Activated CD4-positive, alpha-beta T cell treated with anti-CD3 and anti-CD28 coated beads, Interleukin-2, Interleukin-4, amounts not matched to agents 100 ng/mL and 50 ng/mL, durations not matched to agents 16 hours and 8 hours (primary cell): Measurements from ENCODE around the gene ADAMTS19.
"Not testable (repeated sequence)": the region's sequence is repeated elsewhere in the genome, so short reads cannot be mapped to it uniquely, and the experiment has no call there.

Source experiments
- DNase-seq: peaks from one replicate; pipeline ENCODE4 v3.0.0-alpha.2; 2020; ENCODE audit warnings: low spot score

The ADAMTS19 gene

DNA sequence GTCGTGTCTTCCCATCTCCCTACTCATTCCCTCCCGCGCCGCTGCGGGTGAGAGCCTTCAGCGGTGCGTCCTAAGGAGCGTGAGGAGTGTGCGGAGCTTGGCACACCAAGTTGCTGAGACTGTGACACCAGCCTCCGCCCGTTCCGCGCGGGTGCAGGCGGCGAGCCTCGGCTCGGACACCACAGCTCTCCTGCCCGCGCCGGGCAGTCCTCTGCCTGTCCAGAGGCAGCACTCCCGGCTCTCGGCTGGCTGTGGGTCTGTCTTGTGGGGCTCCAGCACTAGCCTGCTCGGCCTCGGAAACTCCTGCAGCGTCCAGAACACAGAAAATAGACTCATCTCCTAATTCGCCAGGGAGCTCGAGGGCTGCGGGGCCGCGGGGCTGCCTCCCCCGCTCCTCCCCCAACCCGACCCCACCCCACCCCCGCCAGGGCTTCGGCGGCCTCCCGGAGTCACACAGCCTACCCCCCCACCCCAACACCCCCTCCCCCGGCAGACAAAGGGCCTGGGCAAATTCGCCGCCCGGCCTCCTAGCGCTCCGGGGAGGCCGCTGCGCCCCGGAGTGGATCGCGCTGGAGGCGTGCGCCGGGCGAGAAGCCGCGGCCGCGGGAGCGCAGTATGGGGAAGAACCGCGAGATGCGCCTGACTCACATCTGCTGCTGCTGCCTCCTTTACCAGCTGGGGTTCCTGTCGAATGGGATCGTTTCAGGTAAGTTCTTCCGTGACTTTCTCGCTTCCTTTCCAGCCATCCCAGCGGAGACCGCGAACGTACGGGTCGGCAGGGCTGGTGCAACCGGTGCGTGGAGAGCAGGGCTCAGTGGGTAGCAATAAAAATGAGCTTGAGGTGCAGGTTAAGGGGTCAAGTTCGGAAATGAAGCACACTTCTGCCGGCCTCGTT lies at the start of gene ADAMTS19:
ADAMTS19 (plus strand) TSS at position 522 of the 895 bp plus-strand sequence; CDS start at position 616, 94 bp downstream.
- DNase-seq = peak; percentile 10

GRCh38 chr5:129410488-129410887 lies 49.6 kb upstream of the ADAMTS19 start:
- no peak for DNase-seq

DNA sequence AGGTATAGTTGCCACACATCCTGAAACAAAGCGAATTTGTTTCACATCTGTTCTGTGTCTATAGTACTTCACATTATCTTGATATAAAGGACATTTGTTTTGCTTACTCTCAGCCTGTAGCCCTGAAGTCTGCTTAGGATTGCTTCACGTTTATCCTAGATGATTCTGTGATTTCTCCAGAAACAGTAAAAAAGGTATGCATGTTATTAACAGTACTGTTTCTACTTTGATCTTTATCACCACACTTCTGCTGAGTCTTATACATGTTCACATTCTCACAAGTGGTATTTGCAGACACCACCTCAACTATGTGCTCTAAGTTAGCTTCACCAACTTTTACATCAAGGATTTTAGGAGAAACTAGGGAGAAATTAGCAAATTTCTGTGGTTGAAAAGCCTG lies 47.4 kb upstream of the ADAMTS19 start:
- no peak for DNase-seq

DNA sequence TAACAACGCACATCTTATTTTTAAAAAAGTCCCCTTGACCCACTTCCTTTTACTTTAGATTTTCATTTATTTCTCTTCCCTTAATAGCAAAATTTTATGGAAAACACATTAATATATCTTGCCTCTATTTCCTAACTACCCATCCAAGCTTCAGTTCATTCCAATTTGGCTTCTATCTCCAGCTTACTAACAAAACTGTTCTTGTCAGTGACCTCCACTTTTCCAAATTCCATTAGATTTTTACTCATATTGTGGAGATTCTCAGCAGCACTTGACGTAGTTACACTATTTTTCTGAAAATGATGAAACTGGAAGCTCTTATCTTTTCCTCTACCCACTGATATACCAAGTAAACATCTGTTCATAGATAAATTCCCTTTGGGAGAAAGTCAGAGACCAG lies 46.5 kb upstream of the ADAMTS19 start:
- DNase-seq = no peak

DNA sequence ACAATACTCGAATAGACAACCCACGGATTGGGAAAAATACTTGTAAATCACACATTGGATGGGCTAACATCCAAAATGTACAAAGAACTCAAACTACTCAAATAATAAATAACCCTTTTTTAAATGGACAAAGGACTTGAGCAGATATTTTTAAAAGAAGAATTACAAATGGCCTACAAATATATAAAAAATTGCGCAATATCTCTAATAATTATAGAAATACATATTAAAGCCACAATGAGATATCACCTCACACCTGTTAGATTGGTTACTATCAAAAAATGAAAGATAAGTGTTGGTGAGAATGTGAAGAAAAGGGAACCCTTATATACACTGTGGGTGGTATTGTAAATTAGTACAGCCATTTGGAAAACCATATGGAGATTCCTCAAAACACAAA lies 40.8 kb upstream of the ADAMTS19 start:
- DNase-seq = no peak

DNA sequence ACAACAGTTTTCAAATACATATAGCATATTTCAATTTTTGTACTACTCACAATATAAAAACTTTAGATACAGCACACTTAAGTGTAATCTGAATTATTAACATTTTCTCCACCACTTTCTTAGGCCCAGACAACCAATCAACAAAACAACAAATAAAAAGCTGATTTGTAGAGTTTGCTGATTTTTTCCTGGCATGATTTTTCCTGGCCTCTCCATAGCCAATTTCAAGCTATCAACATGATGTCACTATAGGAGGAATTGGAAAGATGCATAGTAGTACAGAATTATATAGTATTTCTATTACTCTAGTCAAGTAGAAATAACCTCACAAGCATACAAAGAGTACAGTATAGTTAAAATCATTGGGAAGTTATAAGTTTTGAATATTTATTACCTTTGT lies 35.1 kb upstream of the ADAMTS19 start:
- no peak for DNase-seq

DNA sequence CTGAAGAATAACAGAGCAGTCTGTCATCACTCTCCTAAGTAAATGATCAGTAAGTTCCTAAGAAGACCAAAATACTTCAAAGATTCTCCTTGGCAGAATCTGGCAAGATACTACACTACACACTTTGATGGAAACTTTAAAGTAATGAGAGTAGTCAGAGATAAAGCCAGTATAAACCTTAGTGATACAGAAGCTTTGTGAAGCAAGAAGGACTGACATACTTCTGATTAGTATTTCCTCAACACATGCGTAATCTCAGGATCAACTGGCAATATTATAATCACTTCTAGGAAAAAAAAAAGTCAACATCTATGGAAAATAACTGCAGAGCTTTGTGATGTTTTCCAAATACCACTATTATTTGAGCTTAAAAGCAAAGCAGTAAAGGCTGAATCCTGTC lies 34.0 kb upstream of the ADAMTS19 start:
- DNase-seq = no peak

GRCh38 chr5:129428636-129429035 lies 31.5 kb upstream of the ADAMTS19 start:
- DNase-seq = not testable (repeated sequence)

- DNase-seq = no peak
These were observed 28.7 kb upstream of the ADAMTS19 start for GRCh38 chr5:129431406-129431805.

GRCh38 chr5:129438322-129438721 lies 21.8 kb upstream of the ADAMTS19 start:
- no peak for DNase-seq

DNA sequence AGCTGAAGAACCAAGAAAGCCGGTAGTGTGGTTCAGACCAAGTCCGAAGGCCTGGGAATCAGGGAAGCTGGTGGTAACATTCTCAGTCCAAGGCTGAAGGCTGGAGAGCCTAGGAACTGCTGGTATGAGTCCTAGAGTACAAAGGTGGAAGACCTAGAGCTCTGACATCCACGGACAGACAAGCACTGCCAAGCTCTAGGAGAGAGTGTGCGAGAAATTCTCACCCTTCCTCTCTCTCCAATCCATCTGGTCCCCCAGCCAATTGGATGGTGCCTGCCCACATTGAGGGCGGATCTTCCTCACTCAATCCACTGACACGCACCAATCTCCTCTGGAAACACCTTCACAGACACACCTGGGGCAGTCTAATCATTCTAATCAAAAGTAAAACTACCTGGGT lies 19.7 kb upstream of the ADAMTS19 start:
- no peak for DNase-seq

DNA sequence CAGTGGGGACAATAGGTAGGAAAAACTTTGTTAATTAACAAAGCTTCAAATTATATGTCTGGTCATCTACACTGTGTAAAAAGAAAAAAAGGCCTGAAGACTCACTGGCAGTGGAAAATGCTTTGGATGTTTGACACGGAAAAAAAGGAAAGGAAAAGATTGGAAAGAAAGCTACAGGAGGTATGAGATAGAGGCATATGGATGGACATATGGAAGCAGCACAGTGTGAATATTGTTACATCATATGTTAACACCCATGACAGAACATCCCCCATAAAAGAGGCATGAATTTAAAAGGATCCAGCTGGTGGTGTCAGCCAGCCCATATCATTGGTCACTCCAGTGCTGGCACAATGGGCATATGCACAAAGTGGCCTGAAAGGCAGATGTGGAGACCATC lies 19.0 kb upstream of the ADAMTS19 start:
- no peak for DNase-seq

- no peak for DNase-seq
These were observed 14.7 kb upstream of the ADAMTS19 start for GRCh38 chr5:129445379-129445778.

GRCh38 chr5:129447968-129448367 lies 12.1 kb upstream of the ADAMTS19 start:
- no peak for DNase-seq

DNA sequence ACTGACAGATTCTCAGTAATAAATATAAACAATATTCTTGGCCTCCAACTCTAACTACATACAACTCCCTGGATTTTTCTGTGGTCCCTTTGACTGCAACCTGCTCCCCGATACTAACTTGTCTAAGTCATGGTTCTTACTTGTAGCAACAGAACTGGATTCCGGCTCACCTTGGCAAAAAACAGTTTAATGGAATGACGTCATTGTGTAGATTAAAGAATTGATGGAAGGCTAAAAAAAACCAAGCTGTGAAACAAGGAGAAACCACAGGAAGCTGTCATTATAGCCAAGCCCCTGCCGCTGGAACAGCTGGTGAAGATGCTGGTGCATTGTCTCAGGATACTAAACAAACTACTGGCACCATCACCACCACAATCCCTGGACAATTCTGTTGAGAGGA lies 11.4 kb upstream of the ADAMTS19 start:
- no peak for DNase-seq

GRCh38 chr5:129454461-129454860 lies 5.6 kb upstream of the ADAMTS19 start:
- DNase-seq = no peak

- DNase-seq = no peak
These were observed 685 bp upstream of the ADAMTS19 start for GRCh38 chr5:129459450-129459776.

DNA sequence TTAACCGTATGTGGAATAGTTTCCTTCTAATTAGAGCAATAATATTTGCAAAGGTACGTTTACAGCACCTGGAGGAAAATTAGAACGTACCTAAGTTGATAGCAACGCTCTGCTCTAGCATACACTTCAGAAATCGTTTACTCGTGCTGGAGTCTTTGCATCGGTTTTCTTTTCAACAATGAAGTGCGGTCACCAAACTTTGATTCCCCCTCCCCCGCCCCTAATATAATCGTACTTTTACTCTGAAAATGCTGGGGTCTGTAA lies 506 bp downstream of the ADAMTS19 start:
- no peak for DNase-seq

DNA sequence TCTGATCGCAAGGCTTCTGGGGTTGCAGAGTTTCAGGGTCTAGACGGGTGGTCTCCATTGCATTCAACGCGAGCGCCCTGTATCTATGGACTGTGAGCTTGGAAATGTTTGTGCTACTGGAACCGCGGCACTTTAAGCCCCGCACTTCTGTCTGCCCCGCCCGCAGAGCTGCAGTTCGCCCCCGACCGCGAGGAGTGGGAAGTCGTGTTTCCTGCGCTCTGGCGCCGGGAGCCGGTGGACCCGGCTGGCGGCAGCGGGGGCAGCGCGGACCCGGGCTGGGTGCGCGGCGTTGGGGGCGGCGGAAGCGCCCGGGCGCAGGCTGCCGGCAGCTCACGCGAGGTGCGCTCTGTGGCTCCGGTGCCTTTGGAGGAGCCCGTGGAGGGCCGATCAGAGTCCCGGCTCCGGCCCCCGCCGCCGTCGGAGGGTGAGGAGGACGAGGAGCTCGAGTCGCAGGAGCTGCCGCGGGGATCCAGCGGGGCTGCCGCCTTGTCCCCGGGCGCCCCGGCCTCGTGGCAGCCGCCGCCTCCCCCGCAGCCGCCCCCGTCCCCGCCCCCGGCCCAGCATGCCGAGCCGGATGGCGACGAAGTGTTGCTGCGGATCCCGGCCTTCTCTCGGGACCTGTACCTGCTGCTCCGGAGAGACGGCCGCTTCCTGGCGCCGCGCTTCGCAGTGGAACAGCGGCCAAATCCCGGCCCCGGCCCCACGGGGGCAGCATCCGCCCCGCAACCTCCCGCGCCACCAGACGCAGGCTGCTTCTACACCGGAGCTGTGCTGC lies 1.0 kb downstream of the ADAMTS19 start:
- peak; percentile 12 for DNase-seq

- DNase-seq = no peak
These were observed 1.7 kb downstream of the ADAMTS19 start for GRCh38 chr5:129461711-129462332.

GRCh38 chr5:129465776-129466344 lies 5.8 kb downstream of the ADAMTS19 start:
- DNase-seq = no peak

DNA sequence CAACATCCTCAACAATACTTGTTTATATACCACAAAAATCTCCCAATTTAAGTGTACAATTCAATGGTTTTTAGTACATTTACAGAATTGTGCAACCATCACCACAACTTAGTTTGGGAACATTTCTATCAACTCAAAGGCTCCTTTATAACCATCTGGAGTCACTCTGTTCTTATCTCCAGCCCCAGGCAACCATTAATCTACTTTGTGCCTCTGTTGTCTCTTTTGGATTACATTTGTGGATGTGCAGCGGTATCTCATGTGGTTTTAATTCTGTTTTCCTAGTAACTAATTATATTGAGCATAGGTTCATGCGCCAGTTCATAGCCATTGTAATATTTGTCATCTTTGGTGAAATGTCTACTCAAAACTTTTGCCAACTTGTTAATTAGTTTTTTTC lies 14.4 kb downstream of the ADAMTS19 start:
- no peak for DNase-seq

GRCh38 chr5:129476751-129477150 lies 16.7 kb downstream of the ADAMTS19 start:
- DNase-seq = no peak
